A673 (cell line): Measurements from ENCODE around the gene ATP2A2. TPM values are rescaled to one million over a fixed set of nuclear protein-coding genes. Genes with fewer than 3 reads are reported as not detected.
"Not testable (repeated sequence)": the region's sequence is repeated elsewhere in the genome, so short reads cannot be mapped to it uniquely, and the experiment has no call there.

Experiments
- BruUV-seq: library from RNA; stranded (reverse); fragments of 400-500 nt; replicated peaks from 2 replicates; lab custom pipeline; 2021; lab: Mats Ljungman, UMichigan
- CTCF ChIA-PET: fragments of 300-600 bp; sonication (Branson Sonifier 250); formaldehyde crosslinking; loops from one replicate; lab custom pipeline; 2022; ENCODE audit warnings: antibody characterized with exemption; lab: Charles Lee
- POLR2A ChIA-PET: fragments of 300-600 bp; sonication (Branson Sonifier 250); formaldehyde crosslinking; loops from one replicate; lab custom pipeline; 2022; ENCODE audit warnings: antibody characterized with exemption; ENCODE audit not compliant: low non-redundant PET; lab: Charles Lee
- DNase-seq: peaks from one replicate; pipeline ENCODE4 v3.0.0-alpha.2; 2015; ENCODE audit warnings: low spot score
- H3K27ac ChIP-seq: fragments of 200-600 bp; sonication (generic); 2 replicates; pipeline ENCODE4 v1.5.1; 2016; ENCODE audit warnings: mixed run types, low read depth, mild to moderate bottlenecking, mixed read lengths, antibody characterized with exemption, low read length; ENCODE audit not compliant: poor library complexity, severe bottlenecking
- H3K27me3 ChIP-seq: fragments of 200-600 bp; sonication (generic); replicated peaks from 2 replicates; pipeline ENCODE4 v1.6.1; 2017; ENCODE audit warnings: mixed run types, low read depth, mild to moderate bottlenecking, mixed read lengths, antibody characterized with exemption, low read length; ENCODE audit not compliant: insufficient read depth, poor library complexity
- H3K36me3 ChIP-seq: fragments of 200-600 bp; sonication (generic); 2 replicates; pipeline ENCODE4 v1.6.1; 2016; ENCODE audit warnings: mixed run types, mild to moderate bottlenecking, mixed read lengths, antibody characterized with exemption, low read length; ENCODE audit not compliant: insufficient read depth, poor library complexity, severe bottlenecking
- H3K4me1 ChIP-seq: fragments of 200-600 bp; sonication (generic); 2 replicates; pipeline ENCODE4 v1.6.1; 2017; ENCODE audit warnings: mixed run types, mild to moderate bottlenecking, mixed read lengths, antibody characterized with exemption, low read length; ENCODE audit not compliant: insufficient read depth, poor library complexity, severe bottlenecking
- H3K4me3 ChIP-seq: fragments of 200-600 bp; sonication (generic); 2 replicates; pipeline ENCODE4 v1.5.1; 2016; ENCODE audit warnings: low read depth, mixed run types, mild to moderate bottlenecking, mixed read lengths, low read length; ENCODE audit not compliant: poor library complexity, severe bottlenecking
- H3K9me3 ChIP-seq: fragments of 200-600 bp; sonication (generic); 2 replicates; pipeline ENCODE4 v1.6.1; 2016; ENCODE audit warnings: mixed run types, low read depth, mild to moderate bottlenecking, mixed read lengths, antibody characterized with exemption, low read length; ENCODE audit not compliant: poor library complexity, severe bottlenecking
- EZH2 ChIP-seq: fragments of 200-600 bp; sonication (generic); IDR thresholded peaks from 2 replicates; pipeline ENCODE4 v1.6.1; 2017; ENCODE audit warnings: borderline replicate concordance, low read depth, mild to moderate bottlenecking, mixed read lengths, antibody characterized with exemption, low read length; ENCODE audit not compliant: poor library complexity, severe bottlenecking
- intact Hi-C: fragments of 100-400 bp; cut with micrococcal nuclease; formaldehyde crosslinking; loops from one replicate; pipeline ENCODE4 v1.10.0; 2022; ENCODE audit not compliant: unreplicated experiment
- total RNA-seq: library from RNA; stranded (reverse); gene quantifications from 2 replicates; pipeline ENCODE4 v1.2.3, GENCODE V29; 2021
- TF ChIP-seq, protein P1 (sequence below): fragments of 300-800, 200-600 bp; sonication (generic); conservative IDR thresholded peaks from 2 replicates; pipeline ENCODE4 v1.5.1; 2017; ENCODE audit warnings: low read depth, mild to moderate bottlenecking, antibody characterized with exemption, low read length, moderate library complexity, mixed read lengths

Gene ATP2A2
- total RNA-seq, 1 experiment from 2014 or later = 333 TPM

DNA sequence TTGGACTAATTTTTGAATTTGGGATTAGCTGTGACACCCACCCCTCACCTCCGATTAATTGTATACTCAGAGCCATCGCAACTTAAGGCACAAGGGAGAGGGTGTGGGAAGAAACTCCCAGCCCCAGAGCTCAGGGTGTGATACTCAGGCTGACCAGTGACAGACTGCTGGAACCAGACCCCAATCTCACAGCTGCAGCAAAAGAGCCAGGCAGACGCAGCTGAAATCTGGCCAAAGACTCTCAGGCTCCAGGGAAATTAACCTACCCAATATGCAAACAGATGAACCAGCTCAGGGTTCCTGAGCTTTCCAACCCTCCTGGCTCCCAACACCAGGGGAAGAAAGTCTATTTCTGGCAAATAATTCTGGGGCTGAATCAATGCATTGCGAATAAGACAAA, 92.0 kb downstream of the ATP2A2 start:
- no peaks in the 10 kb centered on the region for H3K9me3 ChIP-seq
- H3K4me3 ChIP-seq = no peak overlapping the region
- peak overlapping the region; percentile 12 for H3K27ac ChIP-seq
- ChIA-PET POLR2A (no interaction called here), CTCF (interaction anchor here (0.6 kb wide), 1 partner anchor 445 kb away, joined by 4 read pairs; no protein-coding TSS in a partner anchor)
- BruUV-seq = no TSS peak
- TF ChIP-seq EZH2 = no peak
- TF ChIP-seq, protein P1, sequence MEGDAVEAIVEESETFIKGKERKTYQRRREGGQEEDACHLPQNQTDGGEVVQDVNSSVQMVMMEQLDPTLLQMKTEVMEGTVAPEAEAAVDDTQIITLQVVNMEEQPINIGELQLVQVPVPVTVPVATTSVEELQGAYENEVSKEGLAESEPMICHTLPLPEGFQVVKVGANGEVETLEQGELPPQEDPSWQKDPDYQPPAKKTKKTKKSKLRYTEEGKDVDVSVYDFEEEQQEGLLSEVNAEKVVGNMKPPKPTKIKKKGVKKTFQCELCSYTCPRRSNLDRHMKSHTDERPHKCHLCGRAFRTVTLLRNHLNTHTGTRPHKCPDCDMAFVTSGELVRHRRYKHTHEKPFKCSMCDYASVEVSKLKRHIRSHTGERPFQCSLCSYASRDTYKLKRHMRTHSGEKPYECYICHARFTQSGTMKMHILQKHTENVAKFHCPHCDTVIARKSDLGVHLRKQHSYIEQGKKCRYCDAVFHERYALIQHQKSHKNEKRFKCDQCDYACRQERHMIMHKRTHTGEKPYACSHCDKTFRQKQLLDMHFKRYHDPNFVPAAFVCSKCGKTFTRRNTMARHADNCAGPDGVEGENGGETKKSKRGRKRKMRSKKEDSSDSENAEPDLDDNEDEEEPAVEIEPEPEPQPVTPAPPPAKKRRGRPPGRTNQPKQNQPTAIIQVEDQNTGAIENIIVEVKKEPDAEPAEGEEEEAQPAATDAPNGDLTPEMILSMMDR = no peak
- H3K36me3 ChIP-seq = peaks cover 70% of the 10 kb centered on the region
- no peak for DNase-seq
- intact Hi-C loops = no loop called here
- peaks cover 13% of the 10 kb centered on the region for H3K4me1 ChIP-seq
- no peaks in the 10 kb centered on the region for H3K27me3 ChIP-seq

DNA sequence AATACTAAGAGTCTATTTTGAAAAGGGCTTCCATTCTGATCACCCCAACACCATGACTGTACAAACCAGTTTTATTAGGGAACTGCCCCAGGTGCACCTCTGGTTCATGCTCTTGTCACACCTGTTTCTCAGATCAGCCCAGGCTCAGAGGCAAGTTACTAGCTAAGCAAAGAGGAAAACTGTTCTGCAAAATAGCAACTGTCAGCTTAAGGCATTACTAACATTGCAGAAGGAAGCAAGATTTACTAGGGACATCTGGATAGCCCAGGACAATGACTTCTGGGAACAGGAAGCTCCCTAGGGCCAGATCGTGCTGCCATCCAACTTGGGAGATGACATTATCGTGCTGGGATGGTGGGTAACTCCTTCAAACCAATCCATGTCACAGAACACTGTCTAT, 92.4 kb downstream of the ATP2A2 start:
- H3K27ac ChIP-seq = peak overlapping the region; percentile 12
- intact Hi-C loops = no loop called here

DNA sequence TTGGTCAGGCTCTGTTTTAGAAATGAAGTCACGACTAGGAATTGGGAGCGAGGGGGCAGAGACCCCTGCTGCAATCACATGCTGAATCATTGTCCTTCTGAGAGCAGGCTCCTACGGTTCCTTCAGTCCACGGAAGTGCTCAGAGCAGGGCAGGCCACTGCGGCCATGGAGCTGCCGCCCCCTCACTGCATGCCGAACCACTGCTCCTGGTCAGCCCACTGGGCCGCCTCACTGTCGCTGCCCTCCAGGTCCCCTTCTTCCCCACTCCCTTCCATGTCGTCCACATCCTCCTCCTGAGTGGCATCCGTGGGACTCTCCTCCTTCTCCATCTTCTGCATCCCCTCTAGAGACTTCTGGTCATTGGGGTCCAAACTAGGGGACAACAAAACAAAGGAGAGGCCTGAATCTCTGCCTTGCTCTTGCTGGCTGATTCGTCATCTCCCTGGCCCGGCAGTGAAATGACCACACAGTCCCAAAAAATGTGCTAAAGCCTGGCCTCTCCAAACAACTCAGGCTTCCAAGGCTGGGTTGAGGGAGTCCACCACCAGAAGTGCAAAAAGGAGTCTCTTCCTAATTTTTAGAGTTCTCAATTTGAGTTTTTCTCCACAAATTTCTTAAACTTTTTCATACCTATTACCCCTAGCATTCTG, 93.0 kb downstream of the ATP2A2 start:
- ChIA-PET CTCF (no interaction called here), POLR2A (no interaction called here)
- BruUV-seq = no TSS peak
- no peak overlapping the region for H3K4me3 ChIP-seq
- H3K27ac ChIP-seq = peak overlapping the region; percentile 12
- no peak for TF ChIP-seq EZH2
- TF ChIP-seq, protein P1 = no peak
- no peak for DNase-seq
- H3K4me1 ChIP-seq = peaks cover 13% of the 10 kb centered on the region
- H3K27me3 ChIP-seq = no peaks in the 10 kb centered on the region
- peaks cover 80% of the 10 kb centered on the region for H3K36me3 ChIP-seq
- H3K9me3 ChIP-seq = no peaks in the 10 kb centered on the region
- intact Hi-C loops = no loop called here

More for the DNA sequence above, 92.4 kb downstream of the ATP2A2 start:
- Histone ChIP-seq H3K27me3 (no peaks in the 10 kb centered on the region), H3K9me3 (no peaks in the 10 kb centered on the region), H3K4me3 (no peak overlapping the region), H3K4me1 (peaks cover 13% of the 10 kb centered on the region), H3K36me3 (peaks cover 74% of the 10 kb centered on the region)
- no peak for DNase-seq
- ChIA-PET CTCF (interaction anchor here (0.6 kb wide), 1 partner anchor 445 kb away, joined by 4 read pairs; no protein-coding TSS in a partner anchor), POLR2A (no interaction called here)
- TF ChIP-seq, protein P1 = no peak
- TF ChIP-seq EZH2 = no peak
- no TSS peak for BruUV-seq

DNA sequence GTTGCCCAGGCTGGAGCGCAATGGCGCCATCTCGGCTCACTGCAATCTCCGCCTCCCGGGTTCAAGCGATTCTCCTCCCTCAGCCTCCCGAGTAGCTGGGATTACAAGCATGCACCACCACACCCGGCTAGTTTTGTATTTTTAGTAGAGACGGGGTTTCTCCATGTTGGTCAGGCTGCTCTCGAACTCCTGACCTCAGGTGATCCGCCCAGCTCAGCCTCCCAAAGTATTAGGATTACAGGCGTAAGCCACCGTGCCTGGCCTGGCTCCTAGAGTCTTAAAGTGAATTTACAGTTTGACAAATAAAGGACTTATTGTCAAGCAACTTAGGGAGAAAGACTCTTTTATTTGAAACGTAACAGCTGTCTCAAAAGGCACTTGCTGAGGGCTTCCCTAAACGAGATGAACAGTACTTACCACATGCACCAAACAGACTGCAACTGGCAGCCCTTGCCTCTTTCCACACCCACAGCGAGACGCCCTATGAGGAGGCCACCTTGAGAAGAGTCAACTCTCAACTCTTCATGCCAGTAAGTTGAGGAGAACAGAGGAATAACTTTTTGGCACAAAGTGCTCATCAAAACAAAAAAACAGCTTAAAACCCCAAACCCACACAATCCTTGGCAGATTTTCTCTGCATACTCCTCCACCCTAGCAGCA, 97.2 kb downstream of the ATP2A2 start:
- peaks cover 92% of the 10 kb centered on the region for H3K36me3 ChIP-seq
- H3K27me3 ChIP-seq, H3K9me3 ChIP-seq, H3K27ac ChIP-seq, CTCF ChIA-PET, BruUV-seq, H3K4me1 ChIP-seq, POLR2A ChIA-PET, H3K4me3 ChIP-seq, intact Hi-C loops, DNase-seq: not testable (repeated sequence)
